ENCODE measurements around the gene ANO1. TPM values are rescaled to one million over a fixed set of nuclear protein-coding genes. Genes with fewer than 3 reads are reported as not detected.

ANO1 gene
- polyA plus RNA-seq, 1 donor (not counting 4 experiments of a cell fraction or from before 2014, with no cell fraction given): 45.2 TPM

DNA sequence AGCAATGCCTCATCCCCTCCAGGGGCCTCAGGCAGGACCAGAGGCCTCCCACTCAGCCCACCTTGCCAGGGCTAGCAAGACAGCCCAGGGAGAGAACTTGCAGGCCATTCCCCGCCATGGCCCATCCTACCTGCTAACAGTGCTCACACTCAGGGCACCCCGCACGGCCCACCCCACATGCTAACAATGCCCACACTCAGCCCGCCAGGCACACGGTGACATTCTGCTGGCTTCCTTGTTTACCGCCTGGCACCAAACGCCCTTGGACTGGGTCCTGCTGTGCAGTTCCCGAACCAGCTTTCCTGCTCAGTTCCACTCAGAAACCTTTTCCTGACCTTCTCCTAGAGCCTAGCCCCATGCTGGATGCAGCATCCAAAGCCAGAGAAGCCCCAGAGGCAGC, 91.5 kb downstream of the ANO1 start:
- H3K9ac ChIP-seq (ENCODE audit: control insufficient read depth, extremely low read depth, insufficient read depth, low read length): no peak overlapping the region
- H3K9me3 ChIP-seq (ENCODE audit: control insufficient read depth, low read depth, low read length): no peaks in the 10 kb centered on the region
- H4K20me1 ChIP-seq (ENCODE audit: control insufficient read depth, extremely low read depth, insufficient read depth, low read length): no peaks in the 10 kb centered on the region
- DNase-seq (ENCODE audit: low read depth, low spot score): no peak
- H3K27ac ChIP-seq (ENCODE audit: control insufficient read depth, insufficient read depth, low read length): no peak overlapping the region
- no peaks in the 10 kb centered on the region for H3K4me1 ChIP-seq (ENCODE audit: control insufficient read depth, extremely low read depth, insufficient read depth, low read length)
- no peak for TF ChIP-seq EZH2 (IDR thresholded peaks at IDR 0.05; ENCODE audit: low read length)
- TF ChIP-seq, protein P1, sequence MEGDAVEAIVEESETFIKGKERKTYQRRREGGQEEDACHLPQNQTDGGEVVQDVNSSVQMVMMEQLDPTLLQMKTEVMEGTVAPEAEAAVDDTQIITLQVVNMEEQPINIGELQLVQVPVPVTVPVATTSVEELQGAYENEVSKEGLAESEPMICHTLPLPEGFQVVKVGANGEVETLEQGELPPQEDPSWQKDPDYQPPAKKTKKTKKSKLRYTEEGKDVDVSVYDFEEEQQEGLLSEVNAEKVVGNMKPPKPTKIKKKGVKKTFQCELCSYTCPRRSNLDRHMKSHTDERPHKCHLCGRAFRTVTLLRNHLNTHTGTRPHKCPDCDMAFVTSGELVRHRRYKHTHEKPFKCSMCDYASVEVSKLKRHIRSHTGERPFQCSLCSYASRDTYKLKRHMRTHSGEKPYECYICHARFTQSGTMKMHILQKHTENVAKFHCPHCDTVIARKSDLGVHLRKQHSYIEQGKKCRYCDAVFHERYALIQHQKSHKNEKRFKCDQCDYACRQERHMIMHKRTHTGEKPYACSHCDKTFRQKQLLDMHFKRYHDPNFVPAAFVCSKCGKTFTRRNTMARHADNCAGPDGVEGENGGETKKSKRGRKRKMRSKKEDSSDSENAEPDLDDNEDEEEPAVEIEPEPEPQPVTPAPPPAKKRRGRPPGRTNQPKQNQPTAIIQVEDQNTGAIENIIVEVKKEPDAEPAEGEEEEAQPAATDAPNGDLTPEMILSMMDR (optimal IDR thresholded peaks at IDR 0.05 in 1 of 3, IDR thresholded peaks at IDR 0.05 in 1 of 3, conservative IDR thresholded peaks at IDR 0.05 in 1 of 3; ENCODE audit: extremely low read depth in 1 of 3, insufficient read depth in 2 of 3, low read length in 3 of 3): no peak
- H3K4me2 ChIP-seq (ENCODE audit: control insufficient read depth, extremely low read depth, insufficient read depth, low read depth, low read length): no peak overlapping the region
- peaks cover 3 to 7% of the 10 kb centered on the region in 2 experiments for H3K36me3 ChIP-seq (ENCODE audit: control insufficient read depth in 2 of 2, extremely low read depth in 1 of 2, insufficient read depth in 2 of 2, low read length in 2 of 2)
- H3K9me1 ChIP-seq (ENCODE audit: control insufficient read depth, extremely low read depth, insufficient read depth, low read length): no peaks in the 10 kb centered on the region
- no peaks in the 10 kb centered on the region for H3K27me3 ChIP-seq (ENCODE audit: control insufficient read depth, extremely low read depth, insufficient read depth, low read length)
- no peak overlapping the region for H3K4me3 ChIP-seq (ENCODE audit: control insufficient read depth in 2 of 3, extremely low read depth in 1 of 3, insufficient read depth in 2 of 3, low read depth in 1 of 3, low read length in 3 of 3)
- FAIRE-seq: no peak
- no peak overlapping the region for H2AFZ ChIP-seq (ENCODE audit: control insufficient read depth, low read length)
- H3K79me2 ChIP-seq (ENCODE audit: control insufficient read depth, insufficient read depth, low read length): no peaks in the 10 kb centered on the region
- dilution Hi-C loops (cut with MboI; ENCODE audit: extremely low pct_ligation_motif_present, low sequenced_read_pairs): no loop called here

DNA sequence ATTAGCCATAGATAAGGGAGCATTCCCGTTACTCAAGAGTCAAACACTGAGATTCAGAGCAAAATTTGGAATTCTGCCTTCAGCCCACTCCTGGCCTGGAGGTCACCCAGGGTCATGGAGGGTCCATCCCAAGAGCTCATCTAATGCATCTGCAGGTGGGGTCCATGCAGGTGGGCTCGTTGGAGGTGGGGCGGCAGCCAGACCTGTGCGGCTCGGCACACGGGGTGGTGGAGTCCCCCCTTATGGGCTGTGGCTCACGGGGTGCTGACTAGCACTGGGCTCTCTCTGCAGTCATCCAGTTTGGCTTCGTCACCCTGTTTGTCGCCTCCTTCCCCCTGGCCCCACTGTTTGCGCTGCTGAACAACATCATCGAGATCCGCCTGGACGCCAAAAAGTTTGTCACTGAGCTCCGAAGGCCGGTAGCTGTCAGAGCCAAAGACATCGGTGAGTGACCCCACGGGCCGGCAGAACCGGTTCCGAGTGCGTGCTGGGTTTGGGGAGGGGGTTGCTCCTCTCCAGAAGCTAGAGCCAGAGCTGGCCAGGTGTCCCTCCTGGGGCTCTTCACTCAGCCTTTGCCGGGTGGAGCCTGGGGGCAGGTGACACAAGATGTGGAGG, 92.6 kb downstream of the ANO1 start:
- H3K36me3 ChIP-seq (ENCODE audit: control insufficient read depth in 2 of 2, extremely low read depth in 1 of 2, insufficient read depth in 2 of 2, low read length in 2 of 2): peaks cover 3 to 7% of the 10 kb centered on the region in 2 experiments
- dilution Hi-C loops (cut with MboI; ENCODE audit: extremely low pct_ligation_motif_present, low sequenced_read_pairs): no loop called here
- no peaks in the 10 kb centered on the region for H3K27me3 ChIP-seq (ENCODE audit: control insufficient read depth, extremely low read depth, insufficient read depth, low read length)
- H3K79me2 ChIP-seq (ENCODE audit: control insufficient read depth, insufficient read depth, low read length): no peaks in the 10 kb centered on the region
- FAIRE-seq (no peak), DNase-seq (ENCODE audit: low read depth, low spot score) (no peak)
- no peak overlapping the region for H3K9ac ChIP-seq (ENCODE audit: control insufficient read depth, extremely low read depth, insufficient read depth, low read length)
- H3K4me2 ChIP-seq (ENCODE audit: control insufficient read depth, extremely low read depth, insufficient read depth, low read depth, low read length): no peak overlapping the region
- no peak overlapping the region for H3K4me3 ChIP-seq (ENCODE audit: control insufficient read depth in 2 of 3, extremely low read depth in 1 of 3, insufficient read depth in 2 of 3, low read depth in 1 of 3, low read length in 3 of 3)
- no peak for TF ChIP-seq EZH2 (IDR thresholded peaks at IDR 0.05; ENCODE audit: low read length)
- TF ChIP-seq, protein P1 (optimal IDR thresholded peaks at IDR 0.05 in 1 of 3, IDR thresholded peaks at IDR 0.05 in 1 of 3, conservative IDR thresholded peaks at IDR 0.05 in 1 of 3; ENCODE audit: extremely low read depth in 1 of 3, insufficient read depth in 2 of 3, low read length in 3 of 3): no peak
- H3K9me3 ChIP-seq (ENCODE audit: control insufficient read depth, low read depth, low read length): no peaks in the 10 kb centered on the region
- no peaks in the 10 kb centered on the region for H3K4me1 ChIP-seq (ENCODE audit: control insufficient read depth, extremely low read depth, insufficient read depth, low read length)
- no peaks in the 10 kb centered on the region for H3K9me1 ChIP-seq (ENCODE audit: control insufficient read depth, extremely low read depth, insufficient read depth, low read length)
- H3K27ac ChIP-seq (ENCODE audit: control insufficient read depth, insufficient read depth, low read length): no peak overlapping the region
- no peaks in the 10 kb centered on the region for H4K20me1 ChIP-seq (ENCODE audit: control insufficient read depth, extremely low read depth, insufficient read depth, low read length)
- no peak overlapping the region for H2AFZ ChIP-seq (ENCODE audit: control insufficient read depth, low read length)

All from keratinocyte (primary cell).